ENCODE measurements around the gene SPPL2C.

Gene SPPL2C

GRCh38 chr17:45869676-45870341 lies 25.1 kb downstream of the SPPL2C start:
- H2AFZ ChIP-seq (ENCODE audit: low read depth, low read length, severe bottlenecking): no peak overlapping the region
- TF ChIP-seq EZH2phosphoT487 (conservative IDR thresholded peaks at IDR 0.05; ENCODE audit: low read length) (no peak), CTCF (IDR thresholded peaks at IDR 0.05; ENCODE audit: insufficient read depth, low read length, poor library complexity, severe bottlenecking) (no peak)
- no peaks in the 10 kb centered on the region for H3K9me2 ChIP-seq (replicated peaks; ENCODE audit: insufficient read depth, low read length)
- H4K20me1 ChIP-seq (ENCODE audit: low read depth, low read length): no peaks in the 10 kb centered on the region
- no peak overlapping the region for H3K4me2 ChIP-seq (ENCODE audit: low read depth, low read length, poor library complexity, severe bottlenecking)
- H3K36me3 ChIP-seq (ENCODE audit: low read length): no peaks in the 10 kb centered on the region
- H3K79me2 ChIP-seq (ENCODE audit: insufficient read depth, low read length): no peaks in the 10 kb centered on the region
- H3K27ac ChIP-seq (ENCODE audit: low read depth, low read length): no peak overlapping the region
- no peak overlapping the region for H3K9ac ChIP-seq (ENCODE audit: low read length)
- H3K27me3 ChIP-seq (ENCODE audit: low read length): no peaks in the 10 kb centered on the region
- H3K4me3 ChIP-seq (ENCODE audit: insufficient read depth, low read length, poor library complexity, severe bottlenecking): no peak overlapping the region
- no peaks in the 10 kb centered on the region for H3K9me3 ChIP-seq (ENCODE audit: insufficient read depth, low read length)
- no peaks in the 10 kb centered on the region for H3F3A ChIP-seq (ENCODE audit: insufficient read depth)

- TF ChIP-seq EZH2phosphoT487 (conservative IDR thresholded peaks at IDR 0.05; ENCODE audit: low read length) (no peak), CTCF (IDR thresholded peaks at IDR 0.05; ENCODE audit: insufficient read depth, low read length, poor library complexity, severe bottlenecking) (no peak)
- H3F3A ChIP-seq (ENCODE audit: insufficient read depth): no peaks in the 10 kb centered on the region
- no peak overlapping the region for H2AFZ ChIP-seq (ENCODE audit: low read depth, low read length, severe bottlenecking)
- H3K79me2 ChIP-seq (ENCODE audit: insufficient read depth, low read length): no peaks in the 10 kb centered on the region
- no peaks in the 10 kb centered on the region for H3K9me3 ChIP-seq (ENCODE audit: insufficient read depth, low read length)
- no peaks in the 10 kb centered on the region for H3K36me3 ChIP-seq (ENCODE audit: low read length)
- no peak overlapping the region for H3K4me3 ChIP-seq (ENCODE audit: insufficient read depth, low read length, poor library complexity, severe bottlenecking)
- H4K20me1 ChIP-seq (ENCODE audit: low read depth, low read length): no peaks in the 10 kb centered on the region
- no peaks in the 10 kb centered on the region for H3K27me3 ChIP-seq (ENCODE audit: low read length)
- H3K4me2 ChIP-seq (ENCODE audit: low read depth, low read length, poor library complexity, severe bottlenecking): no peak overlapping the region
- no peaks in the 10 kb centered on the region for H3K9me2 ChIP-seq (replicated peaks; ENCODE audit: insufficient read depth, low read length)
- no peak overlapping the region for H3K27ac ChIP-seq (ENCODE audit: low read depth, low read length)
- no peak overlapping the region for H3K9ac ChIP-seq (ENCODE audit: low read length)
Measured at GRCh38 chr17:45870342-45870974, 25.8 kb downstream of the SPPL2C start.

- TF ChIP-seq CTCF (IDR thresholded peaks at IDR 0.05; ENCODE audit: insufficient read depth, low read length, poor library complexity, severe bottlenecking) (no peak), EZH2phosphoT487 (conservative IDR thresholded peaks at IDR 0.05; ENCODE audit: low read length) (no peak)
- H3K9ac ChIP-seq (ENCODE audit: low read length): no peak overlapping the region
- no peaks in the 10 kb centered on the region for H3K27me3 ChIP-seq (ENCODE audit: low read length)
- no peaks in the 10 kb centered on the region for H3K36me3 ChIP-seq (ENCODE audit: low read length)
- H3K9me2 ChIP-seq (replicated peaks; ENCODE audit: insufficient read depth, low read length): no peaks in the 10 kb centered on the region
- H3K79me2 ChIP-seq (ENCODE audit: insufficient read depth, low read length): no peaks in the 10 kb centered on the region
- H3K4me2 ChIP-seq (ENCODE audit: low read depth, low read length, poor library complexity, severe bottlenecking): no peak overlapping the region
- H2AFZ ChIP-seq (ENCODE audit: low read depth, low read length, severe bottlenecking): no peak overlapping the region
- no peaks in the 10 kb centered on the region for H3K9me3 ChIP-seq (ENCODE audit: insufficient read depth, low read length)
- no peaks in the 10 kb centered on the region for H3F3A ChIP-seq (ENCODE audit: insufficient read depth)
- no peaks in the 10 kb centered on the region for H4K20me1 ChIP-seq (ENCODE audit: low read depth, low read length)
- H3K27ac ChIP-seq (ENCODE audit: low read depth, low read length): no peak overlapping the region
- no peak overlapping the region for H3K4me3 ChIP-seq (ENCODE audit: insufficient read depth, low read length, poor library complexity, severe bottlenecking)
Measured at GRCh38 chr17:45871718-45872117, 27.0 kb downstream of the SPPL2C start.
